HEK293 (cell line): ENCODE results near the gene NOP9.

ENCODE experiments used
- CTCF ChIA-PET: fragments of 350-600 bp; formaldehyde crosslinking; extraction: SDS; loops from one replicate; lab custom pipeline; 2021; ENCODE audit warnings: antibody characterized with exemption; lab: Yijun Ruan, JAX
- POLR2A ChIA-PET: fragments of 300-600 bp; formaldehyde crosslinking; extraction: SDS; loops from one replicate; lab custom pipeline; 2020; ENCODE audit warnings: antibody characterized with exemption, inconsistent platforms; lab: Yijun Ruan, JAX
- H3K27ac ChIP-seq: fragments of 200-500 bp; sonication (Bioruptor generic); 2 replicates; pipeline ENCODE4 v1.5.1; 2014; ENCODE audit warnings: low read depth, low read length, control low read depth, inconsistent platforms; ENCODE audit errors: extremely low read depth
- H3K36me3 ChIP-seq, 2 experiments: fragments of 200-500 bp in 1 of 2; sonication (Bioruptor generic) in 1 of 2; 1 replicate in 1 of 2; 2 replicates in 1 of 2; pipeline ENCODE4 v1.5.1; 2014 to 2017; ENCODE audit warnings: inconsistent platforms in 2 of 2, low read length in 2 of 2; ENCODE audit not compliant: control insufficient read depth in 2 of 2, insufficient read depth in 1 of 2
- H3K4me1 ChIP-seq: fragments of 200-500 bp; sonication (Bioruptor generic); 2 replicates; pipeline ENCODE4 v1.5.1; 2014; ENCODE audit warnings: mild to moderate bottlenecking, low read length, inconsistent platforms; ENCODE audit not compliant: control insufficient read depth, insufficient read depth
- H3K4me3 ChIP-seq: 2 replicates; pipeline ENCODE4 v1.5.1; 2011; ENCODE audit warnings: low read depth, mild to moderate bottlenecking, control low read depth, low read length, moderate library complexity
- H3K9me3 ChIP-seq: fragments of 200-500 bp; sonication (Bioruptor generic); 2 replicates; pipeline ENCODE4 v1.5.1; 2014; ENCODE audit warnings: low read depth, low read length, inconsistent platforms; ENCODE audit not compliant: control insufficient read depth, insufficient read depth
- GFI1B ChIP-seq: fragments of 450-650 bp; formaldehyde crosslinking; IDR thresholded peaks from 2 replicates; pipeline ENCODE4 v1.5.1; 2016; ENCODE audit warnings: missing biosample characterization, missing genetic modification characterization
- GLIS1 ChIP-seq: fragments of 450-650 bp; formaldehyde crosslinking; IDR thresholded peaks from 2 replicates; pipeline ENCODE4 v1.5.1; 2016; ENCODE audit warnings: missing biosample characterization, missing genetic modification characterization
- IKZF3 ChIP-seq: fragments of 450-650 bp; IDR thresholded peaks from 2 replicates; pipeline ENCODE4 v1.5.0; 2018; ENCODE audit warnings: missing biosample characterization, mild to moderate bottlenecking, missing genetic modification characterization, moderate library complexity
- KLF7 ChIP-seq: fragments of 450-650 bp; formaldehyde crosslinking; IDR thresholded peaks from 2 replicates; pipeline ENCODE4 v1.5.1; 2016; ENCODE audit warnings: missing biosample characterization, missing genetic modification characterization, borderline replicate concordance
- OVOL3 ChIP-seq: fragments of 450-650 bp; formaldehyde crosslinking; IDR thresholded peaks from 2 replicates; pipeline ENCODE4 v1.5.1; 2016; ENCODE audit warnings: missing biosample characterization, missing genetic modification characterization
- REPIN1 ChIP-seq: fragments of 450-650 bp; formaldehyde crosslinking; IDR thresholded peaks from 2 replicates; pipeline ENCODE4 v1.5.1; 2017; ENCODE audit warnings: missing biosample characterization, missing genetic modification characterization, low read depth
- SCRT2 ChIP-seq: fragments of 450-650 bp; formaldehyde crosslinking; IDR thresholded peaks from 2 replicates; pipeline ENCODE4 v1.5.1; 2016; ENCODE audit warnings: missing biosample characterization, missing genetic modification characterization
- TCF7L2 ChIP-seq: IDR thresholded peaks from 2 replicates; pipeline ENCODE4 v1.6.1; 2011; ENCODE audit warnings: low read depth, mild to moderate bottlenecking, inconsistent platforms, low read length, moderate library complexity, borderline replicate concordance
- WT1 ChIP-seq: fragments of 450-650 bp; formaldehyde crosslinking; IDR thresholded peaks from 2 replicates; pipeline ENCODE4 v1.5.1; 2016; ENCODE audit warnings: missing biosample characterization, missing genetic modification characterization
- ZBTB1 ChIP-seq: fragments of 450-650 bp; formaldehyde crosslinking; IDR thresholded peaks from 2 replicates; pipeline ENCODE4 v1.5.1; 2016; ENCODE audit warnings: missing biosample characterization, missing genetic modification characterization
- ZBTB17 ChIP-seq: fragments of 450-650 bp; formaldehyde crosslinking; IDR thresholded peaks from 2 replicates; pipeline ENCODE4 v1.5.1; 2016; ENCODE audit warnings: missing biosample characterization, missing genetic modification characterization
- ZBTB20 ChIP-seq: fragments of 450-650 bp; formaldehyde crosslinking; IDR thresholded peaks from 2 replicates; pipeline ENCODE4 v1.5.1; 2016; ENCODE audit warnings: missing biosample characterization, missing genetic modification characterization
- ZFHX2 ChIP-seq: fragments of 450-650 bp; formaldehyde crosslinking; conservative IDR thresholded peaks from 2 replicates; pipeline ENCODE4 v1.5.1; 2016; ENCODE audit warnings: missing biosample characterization, missing genetic modification characterization
- ZNF10 ChIP-seq: fragments of 450-650 bp; formaldehyde crosslinking; IDR thresholded peaks from 2 replicates; pipeline ENCODE4 v1.5.1; 2017; ENCODE audit warnings: missing biosample characterization, missing genetic modification characterization
- ZNF132 ChIP-seq: fragments of 450-650 bp; formaldehyde crosslinking; IDR thresholded peaks from 2 replicates; pipeline ENCODE4 v1.5.1; 2017; ENCODE audit warnings: missing biosample characterization, missing genetic modification characterization, borderline replicate concordance
- ZNF157 ChIP-seq: fragments of 450-650 bp; formaldehyde crosslinking; IDR thresholded peaks from 2 replicates; pipeline ENCODE4 v1.5.1; 2016; ENCODE audit warnings: missing biosample characterization, missing genetic modification characterization
- ZNF175 ChIP-seq: fragments of 450-650 bp; formaldehyde crosslinking; IDR thresholded peaks from 2 replicates; pipeline ENCODE4 v1.5.1; 2016; ENCODE audit warnings: missing biosample characterization, missing genetic modification characterization
- ZNF184 ChIP-seq: fragments of 450-650 bp; IDR thresholded peaks from 2 replicates; pipeline ENCODE4 v1.5.1; 2018; ENCODE audit warnings: missing biosample characterization, mild to moderate bottlenecking, missing genetic modification characterization
- ZNF23 ChIP-seq: fragments of 450-650 bp; formaldehyde crosslinking; IDR thresholded peaks from 2 replicates; pipeline ENCODE4 v1.5.1; 2016; ENCODE audit warnings: missing biosample characterization, missing genetic modification characterization, borderline replicate concordance
- ZNF391 ChIP-seq: fragments of 450-650 bp; formaldehyde crosslinking; IDR thresholded peaks from 2 replicates; pipeline ENCODE4 v1.5.1; 2016; ENCODE audit warnings: low read depth, missing biosample characterization, missing genetic modification characterization, borderline replicate concordance
- ZNF544 ChIP-seq: fragments of 450-650 bp; formaldehyde crosslinking; IDR thresholded peaks from 2 replicates; pipeline ENCODE4 v1.5.0; 2017; ENCODE audit warnings: missing biosample characterization, missing genetic modification characterization
- ZNF555 ChIP-seq: fragments of 450-650 bp; formaldehyde crosslinking; conservative IDR thresholded peaks from 2 replicates; pipeline ENCODE4 v1.5.1; 2017; ENCODE audit warnings: missing biosample characterization, mild to moderate bottlenecking, missing genetic modification characterization, inconsistent platforms
- ZNF561 ChIP-seq: fragments of 450-650 bp; IDR thresholded peaks from 2 replicates; pipeline ENCODE4 v1.5.1; 2018; ENCODE audit warnings: missing biosample characterization, missing genetic modification characterization, borderline replicate concordance
- ZNF701 ChIP-seq: fragments of 450-650 bp; formaldehyde crosslinking; IDR thresholded peaks from 2 replicates; pipeline ENCODE4 v1.5.1; 2016; ENCODE audit warnings: missing biosample characterization, missing genetic modification characterization
- ZNF768 ChIP-seq: fragments of 450-650 bp; formaldehyde crosslinking; IDR thresholded peaks from 2 replicates; pipeline ENCODE4 v1.5.1; 2018; ENCODE audit warnings: missing biosample characterization, mild to moderate bottlenecking, missing genetic modification characterization
- ZNF830 ChIP-seq: fragments of 450-650 bp; IDR thresholded peaks from 2 replicates; pipeline ENCODE4 v1.5.0; 2018; ENCODE audit warnings: missing biosample characterization, missing genetic modification characterization, low read depth, mild to moderate bottlenecking, moderate library complexity
- TF ChIP-seq, protein P1 (sequence below): fragments of 450-650 bp; formaldehyde crosslinking; IDR thresholded peaks from 2 replicates; pipeline ENCODE4 v1.5.1; 2016; ENCODE audit warnings: missing biosample characterization, missing genetic modification characterization
- TF ChIP-seq, protein P2 (sequence below): IDR thresholded peaks from 2 replicates; pipeline ENCODE4 v1.6.1; 2011; ENCODE audit warnings: mild to moderate bottlenecking, low read depth, low read length, borderline replicate concordance
- TF ChIP-seq, protein P3 (sequence below): fragments of 450-650 bp; IDR thresholded peaks from 2 replicates; pipeline ENCODE4 v1.5.1; 2018; ENCODE audit warnings: missing biosample characterization, mild to moderate bottlenecking, missing genetic modification characterization

NOP9 gene

DNA sequence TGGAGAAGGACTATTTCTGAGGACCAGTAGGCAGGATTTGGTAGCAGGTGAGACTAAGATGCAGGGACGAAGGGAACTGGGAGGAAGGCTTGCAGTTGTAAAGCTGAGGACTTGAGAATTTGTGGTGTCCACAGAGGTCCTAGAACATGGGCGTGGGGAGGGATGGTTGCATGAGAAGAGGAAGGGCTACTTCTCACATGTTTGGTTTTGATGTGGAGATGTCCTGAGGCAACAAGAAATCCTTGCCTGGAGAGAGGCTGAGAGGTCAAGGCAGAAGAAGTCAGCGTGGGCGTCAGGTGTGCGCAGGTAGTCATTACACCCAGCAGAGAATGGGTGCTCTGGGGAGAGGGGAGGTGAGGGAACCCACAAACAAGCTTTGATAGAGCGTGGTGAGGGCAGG is 22.6 kb upstream of the NOP9 start (continued):
- TF ChIP-seq ZNF561 (no peak), IKZF3 (tag by site-specific recombination) (no peak), REPIN1 (tag by site-specific recombination) (no peak), ZNF768 (tag by site-specific recombination) (no peak), ZNF701 (tag by site-specific recombination) (no peak)

DNA sequence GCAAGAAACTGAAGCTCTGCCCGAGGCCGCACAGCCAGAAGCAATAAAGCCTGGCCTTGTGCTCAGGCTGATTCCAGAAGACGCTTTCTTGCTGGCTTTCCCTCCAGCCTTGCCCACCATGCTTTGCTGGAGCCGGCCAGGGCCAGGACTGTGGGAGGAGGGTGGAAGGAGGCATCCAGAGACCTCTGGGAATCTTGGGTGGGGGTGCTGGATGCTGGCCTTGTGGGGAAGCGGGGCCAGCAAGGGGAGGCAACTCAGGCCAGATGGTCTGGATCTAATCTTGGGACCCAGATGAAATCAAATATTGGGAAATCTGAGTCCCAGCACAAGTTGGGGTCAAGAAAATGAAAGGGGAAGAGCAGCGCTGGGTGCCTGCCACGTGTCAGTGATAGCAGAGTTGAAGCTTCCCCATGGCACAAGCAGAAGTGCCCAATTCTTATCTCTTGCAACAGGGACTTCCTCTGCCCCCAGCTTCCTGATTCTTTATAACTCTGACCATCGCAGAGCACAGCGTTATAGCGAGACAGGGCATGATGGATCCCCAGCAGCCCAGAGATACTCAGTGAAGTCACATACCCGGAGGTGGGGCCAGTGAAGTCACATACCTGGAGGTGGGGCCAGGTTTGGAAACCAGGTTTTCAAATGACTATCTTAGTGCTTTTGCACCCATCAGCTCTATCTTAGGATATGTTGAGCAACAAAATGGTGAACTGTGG is 21.9 kb upstream of the NOP9 start:
- CTCF ChIA-PET: interaction anchor here (0.6 to 1.3 kb wide), 4 partner anchors 35 to 219 kb away, joined by 4 to 6 read pairs (median 5); partner anchors contain the start of gene TINF2
- Histone ChIP-seq H3K36me3 (no peaks in the 10 kb centered on the region), H3K4me3 (no peak overlapping the region), H3K4me1 (no peaks in the 10 kb centered on the region), H3K27ac (no peak overlapping the region), H3K9me3 (no peaks in the 10 kb centered on the region)
- POLR2A ChIA-PET: interaction anchor here (0.5 kb wide), 1 partner anchor 107 kb away, joined by 3 read pairs; no protein-coding TSS in a partner anchor
- TF ChIP-seq ZNF555 (tag by site-specific recombination) (no peak), GLIS1 (tag by site-specific recombination) (no peak), ZBTB20 (tag by site-specific recombination) (no peak), ZNF830 (tag by site-specific recombination) (no peak), ZNF10 (tag by site-specific recombination) (no peak), KLF7 (tag by site-specific recombination) (no peak), ZNF175 (tag by site-specific recombination) (no peak), ZBTB1 (no peak), IKZF3 (tag by site-specific recombination) (no peak), OVOL3 (tag by site-specific recombination) (no peak), SCRT2 (tag by site-specific recombination) (no peak), WT1 (tag by site-specific recombination) (no peak), GFI1B (tag by site-specific recombination) (no peak), ZNF391 (no peak), ZNF157 (tag by site-specific recombination) (no peak), ZNF544 (tag by site-specific recombination) (no peak)
- TF ChIP-seq, protein P1, sequence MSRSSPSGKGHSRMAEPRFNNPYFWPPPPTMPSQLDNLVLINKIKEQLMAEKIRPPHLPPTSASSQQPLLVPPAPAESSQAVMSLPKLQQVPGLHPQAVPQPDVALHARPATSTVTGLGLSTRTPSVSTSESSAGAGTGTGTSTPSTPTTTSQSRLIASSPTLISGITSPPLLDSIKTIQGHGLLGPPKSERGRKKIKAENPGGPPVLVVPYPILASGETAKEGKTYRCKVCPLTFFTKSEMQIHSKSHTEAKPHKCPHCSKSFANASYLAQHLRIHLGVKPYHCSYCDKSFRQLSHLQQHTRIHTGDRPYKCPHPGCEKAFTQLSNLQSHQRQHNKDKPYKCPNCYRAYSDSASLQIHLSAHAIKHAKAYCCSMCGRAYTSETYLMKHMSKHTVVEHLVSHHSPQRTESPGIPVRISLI (tag by site-specific recombination): no peak
- TF ChIP-seq, protein P2, sequence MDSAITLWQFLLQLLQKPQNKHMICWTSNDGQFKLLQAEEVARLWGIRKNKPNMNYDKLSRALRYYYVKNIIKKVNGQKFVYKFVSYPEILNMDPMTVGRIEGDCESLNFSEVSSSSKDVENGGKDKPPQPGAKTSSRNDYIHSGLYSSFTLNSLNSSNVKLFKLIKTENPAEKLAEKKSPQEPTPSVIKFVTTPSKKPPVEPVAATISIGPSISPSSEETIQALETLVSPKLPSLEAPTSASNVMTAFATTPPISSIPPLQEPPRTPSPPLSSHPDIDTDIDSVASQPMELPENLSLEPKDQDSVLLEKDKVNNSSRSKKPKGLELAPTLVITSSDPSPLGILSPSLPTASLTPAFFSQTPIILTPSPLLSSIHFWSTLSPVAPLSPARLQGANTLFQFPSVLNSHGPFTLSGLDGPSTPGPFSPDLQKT: no peak

DNA sequence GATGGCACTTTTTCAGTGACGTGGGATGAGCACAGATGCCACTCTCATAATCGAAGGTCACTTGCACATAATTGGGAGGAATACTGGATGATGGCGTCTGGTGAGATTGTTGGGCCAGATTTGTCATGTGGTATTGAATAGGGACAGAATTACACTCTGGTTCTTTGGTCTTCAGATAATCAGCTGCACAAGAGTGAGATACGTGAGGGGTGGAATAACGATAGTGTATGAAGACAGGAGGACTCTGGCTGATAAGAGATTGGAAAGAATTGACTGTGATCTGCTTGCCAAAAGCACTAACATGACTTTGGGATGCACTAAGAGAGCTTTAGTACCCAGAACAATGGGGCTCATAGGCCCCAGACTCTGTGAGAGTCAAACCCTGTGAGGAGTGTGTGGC is 21.2 kb upstream of the NOP9 start:
- ChIA-PET POLR2A (interaction anchor here (0.5 kb wide), 1 partner anchor 107 kb away, joined by 3 read pairs; no protein-coding TSS in a partner anchor), CTCF (interaction anchor here (0.6 to 2.2 kb wide), 7 partner anchors 19 to 220 kb away, joined by 3 to 12 read pairs (median 5); partner anchors contain the start of genes CIDEB and TINF2)
- no peaks in the 10 kb centered on the region for H3K9me3 ChIP-seq
- H3K4me1 ChIP-seq: no peaks in the 10 kb centered on the region
- TF ChIP-seq ZNF132 (tag by site-specific recombination) (no peak), ZNF23 (tag by site-specific recombination) (no peak), ZBTB17 (tag by site-specific recombination) (no peak), ZNF184 (no peak), ZFHX2 (no peak), TCF7L2 (no peak)
- TF ChIP-seq, protein P3, sequence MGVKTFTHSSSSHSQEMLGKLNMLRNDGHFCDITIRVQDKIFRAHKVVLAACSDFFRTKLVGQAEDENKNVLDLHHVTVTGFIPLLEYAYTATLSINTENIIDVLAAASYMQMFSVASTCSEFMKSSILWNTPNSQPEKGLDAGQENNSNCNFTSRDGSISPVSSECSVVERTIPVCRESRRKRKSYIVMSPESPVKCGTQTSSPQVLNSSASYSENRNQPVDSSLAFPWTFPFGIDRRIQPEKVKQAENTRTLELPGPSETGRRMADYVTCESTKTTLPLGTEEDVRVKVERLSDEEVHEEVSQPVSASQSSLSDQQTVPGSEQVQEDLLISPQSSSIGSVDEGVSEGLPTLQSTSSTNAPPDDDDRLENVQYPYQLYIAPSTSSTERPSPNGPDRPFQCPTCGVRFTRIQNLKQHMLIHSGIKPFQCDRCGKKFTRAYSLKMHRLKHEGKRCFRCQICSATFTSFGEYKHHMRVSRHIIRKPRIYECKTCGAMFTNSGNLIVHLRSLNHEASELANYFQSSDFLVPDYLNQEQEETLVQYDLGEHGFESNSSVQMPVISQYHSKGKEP (tag by site-specific recombination): no peak
- H3K27ac ChIP-seq: no peak overlapping the region
- no peaks in the 10 kb centered on the region for H3K36me3 ChIP-seq
- no peak overlapping the region for H3K4me3 ChIP-seq
